GM21381 (cell line): ENCODE results near the gene CALR3.
"Not testable (repeated sequence)": the region's sequence is repeated elsewhere in the genome, so short reads cannot be mapped to it uniquely, and the experiment has no call there.

Experiments used
- ATAC-seq: cut with Tn5 transposase; IDR thresholded peaks from one replicate; pipeline ENCODE4 v1.9.1; 2021; ENCODE audit warnings: mild to moderate bottlenecking, moderate library complexity; ENCODE audit not compliant: unreplicated experiment

Gene CALR3

DNA sequence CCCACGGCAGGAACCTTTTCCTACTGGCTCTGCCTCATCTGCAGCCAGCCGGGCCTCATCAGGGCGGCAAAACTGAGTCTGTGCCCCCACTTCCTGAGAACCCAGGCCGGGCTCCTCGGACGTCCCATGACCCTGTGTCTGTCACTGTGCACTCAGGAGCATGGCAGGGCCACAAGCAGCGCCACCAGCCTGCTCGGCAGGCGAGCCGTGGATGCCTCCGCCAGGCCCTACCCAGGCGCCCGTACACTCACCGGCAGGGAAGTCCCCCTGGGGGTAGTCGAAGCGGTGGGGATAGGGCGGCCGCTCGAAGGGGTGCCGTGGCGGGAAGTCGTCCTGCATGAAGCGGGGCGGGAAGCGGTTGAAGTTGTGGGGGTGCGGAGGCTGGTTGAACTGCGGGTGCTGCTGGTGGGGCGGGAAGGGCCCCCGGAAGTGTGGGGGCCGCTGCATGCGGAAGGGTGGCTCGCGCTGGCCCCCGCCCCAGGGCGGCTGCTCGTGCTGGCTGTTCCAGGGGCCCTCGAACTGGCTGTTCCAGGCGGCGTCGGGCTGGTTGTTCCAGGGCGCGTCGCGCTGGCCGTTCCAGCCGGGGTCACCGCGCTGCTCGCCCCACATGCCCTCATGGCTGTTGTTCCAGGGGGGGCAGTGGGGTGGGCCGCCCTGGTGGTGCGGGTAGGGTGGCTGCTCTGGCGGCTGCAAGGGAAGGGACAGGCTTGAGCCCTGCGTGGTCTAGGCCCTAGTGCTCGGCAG lies 29.2 kb upstream of the CALR3 start:
- no peak for ATAC-seq

DNA sequence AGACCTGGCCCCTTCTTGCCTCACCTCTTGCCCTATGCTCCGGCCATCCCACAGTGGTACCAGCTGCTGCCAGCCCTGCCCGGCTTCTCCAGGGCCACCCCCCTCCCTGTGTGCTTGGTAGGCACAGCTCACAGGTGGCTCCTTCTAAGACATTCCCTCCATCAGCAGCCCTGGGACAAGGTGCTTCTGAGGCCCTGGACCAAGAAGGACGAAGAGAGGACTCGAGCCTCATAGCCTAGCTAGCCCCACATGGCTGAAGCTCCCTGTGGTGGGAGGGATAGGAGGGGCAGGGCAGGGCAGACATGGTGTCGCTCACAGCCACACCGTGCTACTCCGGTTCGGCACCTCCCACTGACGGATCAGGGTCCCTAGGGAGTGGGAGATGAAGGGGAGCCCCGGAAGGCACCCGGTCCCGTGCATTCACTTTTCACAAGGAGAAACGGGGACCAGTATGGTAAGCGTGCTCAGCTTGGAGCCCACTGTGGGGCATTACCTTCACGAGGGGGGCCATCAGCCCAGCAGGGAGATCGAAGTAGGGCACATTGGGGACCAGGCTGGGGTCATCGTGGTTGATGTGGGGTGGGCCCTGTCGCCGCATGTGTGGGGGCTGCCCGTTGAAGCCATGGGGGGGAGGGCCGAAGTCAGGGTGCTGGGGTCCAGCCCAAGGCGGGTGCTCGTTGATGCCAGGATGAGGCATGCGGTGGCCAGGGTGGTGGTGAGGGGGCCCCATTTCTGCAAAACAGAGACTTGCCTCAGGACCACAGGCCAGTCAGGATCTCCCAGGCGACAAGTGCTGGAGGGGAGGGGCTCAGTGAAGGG lies 26.8 kb upstream of the CALR3 start:
- no peak for ATAC-seq

GRCh38 chr19:16521715-16522289 lies 25.8 kb upstream of the CALR3 start:
- ATAC-seq: no peak

- no peak for ATAC-seq
Measured at GRCh38 chr19:16520986-16521624, 25.1 kb upstream of the CALR3 start.

DNA sequence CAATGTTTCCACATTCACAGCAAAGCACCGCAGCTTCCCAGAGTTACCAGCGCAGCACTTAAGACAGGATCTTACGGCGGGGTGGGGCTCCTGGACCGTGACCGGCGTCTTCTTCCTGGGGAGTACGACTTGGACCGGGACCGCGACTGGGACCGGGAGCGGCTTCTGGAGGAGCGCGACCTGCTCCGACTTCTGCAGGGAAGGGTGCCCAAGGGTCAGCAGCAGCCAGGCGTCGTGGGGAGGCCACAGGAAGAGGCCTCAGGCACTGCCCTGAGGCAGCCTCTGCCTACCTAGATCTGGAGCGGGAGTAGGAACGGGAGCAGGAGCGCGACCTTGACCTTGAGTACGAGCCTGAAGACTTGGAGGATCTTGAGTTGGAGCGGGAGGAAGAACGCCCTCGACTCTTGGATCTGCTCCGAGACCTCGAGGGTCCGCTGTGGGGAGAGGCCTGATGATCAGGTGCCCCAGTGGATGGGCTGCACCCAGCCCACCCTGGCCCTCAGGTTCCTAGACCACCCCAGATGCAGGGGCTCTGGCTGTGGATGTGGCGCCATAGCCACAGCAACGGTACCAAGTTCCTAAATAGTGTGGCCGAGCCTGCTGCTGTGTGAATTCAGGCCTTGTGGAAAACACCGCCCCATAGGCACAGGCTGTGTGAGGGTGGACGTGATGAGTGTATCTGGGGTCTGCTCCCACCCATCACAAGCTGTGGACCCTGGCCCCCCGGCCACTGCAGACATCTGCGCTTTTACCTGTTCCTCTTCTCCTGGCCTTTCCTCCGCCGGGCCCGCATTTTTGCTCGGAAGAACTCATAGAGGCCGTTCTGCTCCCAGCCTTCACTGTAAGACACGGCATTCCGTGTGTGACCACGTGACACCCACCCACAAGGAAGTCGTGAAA lies 24.4 kb upstream of the CALR3 start:
- ATAC-seq: no peak

DNA sequence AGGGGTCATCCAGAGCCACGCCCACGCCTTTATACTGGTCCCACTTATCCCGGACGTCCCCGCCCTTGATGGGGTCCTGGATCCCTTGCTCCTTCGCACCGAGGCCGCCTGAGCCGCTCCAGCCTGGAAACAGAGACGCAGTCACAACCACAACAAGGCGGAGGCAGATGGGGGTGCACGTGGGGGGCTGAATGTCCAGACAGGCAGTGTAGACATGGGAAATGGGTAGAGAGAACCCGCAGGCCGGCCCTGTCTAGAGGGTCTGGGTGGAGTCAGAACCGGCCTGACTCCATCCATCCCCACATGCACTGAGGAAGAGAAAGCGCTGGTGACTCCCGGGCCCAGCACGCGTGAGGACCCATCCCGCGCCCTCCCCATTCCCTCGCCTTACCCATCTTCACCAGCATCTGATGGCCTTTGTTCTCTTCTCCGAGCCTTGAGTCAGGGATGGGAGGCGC lies 23.3 kb upstream of the CALR3 start:
- ATAC-seq: no peak

DNA sequence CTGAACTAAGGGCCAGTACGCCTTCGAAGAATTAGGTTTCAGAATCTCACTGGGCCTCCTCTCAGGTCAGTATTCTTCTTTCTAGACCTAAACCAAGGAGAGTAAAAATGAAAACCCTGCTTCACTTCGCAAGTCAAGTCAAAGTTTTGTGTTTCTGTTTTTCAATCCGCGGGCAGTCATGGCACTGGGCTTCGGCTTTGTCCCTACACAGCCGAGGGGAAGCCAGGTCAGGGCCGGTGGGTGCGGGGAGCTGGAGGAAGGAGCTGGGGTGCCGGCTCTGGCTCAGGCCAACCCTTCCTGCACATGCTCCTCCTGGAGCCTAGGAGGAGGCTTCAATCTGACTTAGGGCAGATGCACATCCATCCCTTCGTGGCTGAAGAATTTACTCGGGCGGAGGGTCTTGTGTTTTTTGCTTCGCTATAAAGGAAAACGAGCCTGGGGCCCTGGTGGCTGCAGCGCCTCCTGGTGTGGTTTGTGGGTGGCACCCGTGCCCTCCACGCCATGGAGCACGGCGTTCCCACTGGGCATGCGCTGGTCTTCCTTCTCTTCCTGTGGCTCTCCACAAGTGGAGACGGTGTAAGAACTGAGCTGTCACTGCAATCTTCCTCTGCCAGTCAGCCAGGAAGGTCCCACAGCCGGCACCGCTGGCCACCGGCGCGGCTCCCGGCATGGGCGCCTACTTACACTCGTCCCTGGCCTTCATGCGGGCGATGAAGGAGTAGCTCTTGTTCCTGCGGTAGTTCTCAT lies 22.7 kb upstream of the CALR3 start:
- no peak for ATAC-seq

- ATAC-seq: no peak
Measured at GRCh38 chr19:16518061-16518460, 22.1 kb upstream of the CALR3 start.

DNA sequence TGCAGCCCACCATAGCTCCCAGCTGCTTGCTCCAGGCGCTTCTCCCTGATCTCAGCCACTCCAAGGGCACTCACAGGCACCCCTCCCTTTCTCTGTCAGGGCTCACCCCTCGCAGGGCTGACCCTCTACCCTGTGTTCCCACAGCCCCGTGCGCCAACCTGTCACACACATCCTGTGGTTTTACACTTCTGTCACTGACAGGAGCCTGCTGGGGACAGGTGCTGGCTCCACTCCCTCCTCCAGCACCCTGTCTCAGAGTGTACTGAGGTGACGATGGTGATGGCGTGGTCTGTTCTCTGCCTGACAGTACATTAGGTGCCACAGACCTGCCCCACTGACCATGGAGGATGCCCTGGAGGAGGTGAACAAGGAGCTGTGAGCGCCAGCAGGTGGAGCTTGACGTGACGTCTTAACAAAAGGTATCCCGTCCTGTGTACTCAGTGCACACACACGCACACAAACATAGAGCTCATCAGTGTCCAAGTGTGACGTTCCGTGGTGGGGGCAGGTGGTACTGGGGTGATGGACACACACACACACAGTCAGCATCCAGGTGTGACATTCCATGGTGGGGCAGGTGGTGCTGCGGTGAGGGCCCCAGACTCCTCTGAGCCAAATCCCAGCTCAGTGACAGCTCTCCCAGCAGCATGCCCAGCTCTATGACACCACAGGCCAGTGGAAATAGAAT lies 21.1 kb upstream of the CALR3 start:
- ATAC-seq: no peak

DNA sequence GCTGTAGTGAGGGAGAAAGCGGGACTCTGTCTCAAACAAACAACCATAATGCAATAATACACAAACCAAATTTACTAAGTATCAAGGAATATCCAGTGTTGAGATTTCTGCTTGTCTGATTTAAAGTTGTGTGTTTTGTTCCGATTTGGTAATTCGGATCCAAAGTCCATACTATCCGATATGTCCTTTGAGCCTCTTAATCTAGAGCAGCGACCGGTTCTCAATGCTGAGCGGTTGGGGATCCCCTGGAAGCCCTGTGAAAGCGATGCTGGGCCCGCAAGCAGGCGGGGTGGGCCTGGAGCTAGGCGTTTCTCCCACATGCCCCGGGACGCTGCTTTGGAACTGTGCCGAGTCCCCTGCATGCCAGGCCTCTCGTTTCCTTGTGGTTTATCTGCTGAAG lies 20.4 kb upstream of the CALR3 start:
- no peak for ATAC-seq

DNA sequence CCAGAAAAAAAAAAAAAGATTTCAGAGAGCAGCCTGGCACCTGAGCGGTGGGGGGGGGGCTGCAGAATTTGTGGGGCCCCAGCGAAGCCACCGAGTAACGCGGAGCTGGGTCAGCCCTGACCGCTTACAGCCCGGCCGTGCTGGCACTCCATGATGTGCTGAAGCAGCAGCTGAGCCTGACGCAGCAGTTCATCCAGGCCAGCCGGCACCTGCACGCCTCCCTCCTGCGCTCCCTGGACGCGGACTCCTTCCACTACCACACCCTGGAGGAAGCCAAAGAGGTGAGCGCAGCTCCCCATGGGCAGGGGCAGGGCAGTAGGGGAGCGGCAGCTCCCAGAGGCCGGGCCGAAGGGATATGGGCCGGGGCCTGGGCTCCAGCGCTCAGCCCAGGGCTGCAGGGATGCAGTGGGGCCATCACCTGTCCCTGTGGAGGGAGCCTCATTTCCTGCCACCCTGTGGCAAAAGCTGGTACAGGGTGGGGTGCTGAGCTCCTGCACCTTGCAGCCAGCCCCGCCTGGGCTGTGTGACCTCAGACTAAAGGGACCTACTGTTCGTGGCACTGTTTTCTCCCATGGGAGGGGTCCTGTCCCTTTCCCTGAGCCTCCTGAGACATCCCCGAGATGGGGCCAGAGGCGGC lies 18.5 kb upstream of the CALR3 start:
- ATAC-seq: no peak

GRCh38 chr19:16512611-16513010 lies 16.6 kb upstream of the CALR3 start:
- not testable (repeated sequence) for ATAC-seq

GRCh38 chr19:16509141-16510061 lies 13.4 kb upstream of the CALR3 start:
- ATAC-seq: no peak

- ATAC-seq: no peak
Measured at GRCh38 chr19:16508546-16508945, 12.6 kb upstream of the CALR3 start.

- ATAC-seq: no peak
Measured at GRCh38 chr19:16506961-16507360, 11.0 kb upstream of the CALR3 start.

DNA sequence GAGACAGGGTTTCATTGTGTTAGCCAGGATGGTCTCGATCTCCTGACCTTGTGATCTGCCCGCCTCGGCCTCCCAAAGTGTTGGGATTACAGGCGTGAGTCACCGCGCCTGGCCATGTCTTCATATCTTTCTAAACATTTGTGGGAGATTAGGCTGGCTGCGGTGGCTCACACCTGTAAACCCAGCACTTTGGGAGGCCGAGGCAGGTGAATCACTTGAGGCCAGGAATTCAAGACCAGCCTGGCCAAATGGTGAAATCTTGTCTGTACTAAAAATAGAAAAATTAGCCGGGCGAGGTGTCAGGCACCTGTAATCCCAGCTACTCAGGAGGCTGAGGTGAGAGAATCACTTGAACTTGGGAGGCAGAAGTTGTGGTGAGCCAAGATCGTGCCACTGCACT lies 10.2 kb upstream of the CALR3 start:
- ATAC-seq: not testable (repeated sequence)

GRCh38 chr19:16504271-16504670 lies 8.3 kb upstream of the CALR3 start:
- no peak for ATAC-seq

DNA sequence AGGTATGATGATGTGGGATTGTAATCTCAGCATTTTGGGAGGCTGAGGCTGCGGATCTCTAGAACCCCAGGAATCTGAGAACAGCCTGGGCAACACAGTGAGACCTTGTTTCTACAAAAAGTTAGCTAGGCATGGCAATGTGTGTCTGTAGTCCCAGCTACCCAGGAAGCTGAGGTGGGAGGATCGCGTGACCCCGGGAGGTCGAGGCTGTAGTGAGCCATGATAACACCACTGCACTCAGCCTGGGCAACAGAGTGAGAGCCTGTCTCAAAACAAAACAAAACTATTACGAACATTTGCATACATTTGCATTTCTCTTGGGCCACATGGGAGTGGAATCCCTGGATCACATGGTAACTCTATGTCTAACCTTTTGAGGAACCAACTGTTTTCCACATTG lies 1.9 kb upstream of the CALR3 start:
- ATAC-seq: no peak
